A673 (cell line): ENCODE results near the gene LPP. TPM values are rescaled to one million over a fixed set of nuclear protein-coding genes. Genes with fewer than 3 reads are reported as not detected.

Source experiments
- BruUV-seq: library from RNA; stranded (reverse); fragments of 400-500 nt; replicated peaks from 2 replicates; lab custom pipeline; 2021; lab: Mats Ljungman, UMichigan
- CTCF ChIA-PET: fragments of 300-600 bp; sonication (Branson Sonifier 250); formaldehyde crosslinking; loops from one replicate; lab custom pipeline; 2022; ENCODE audit warnings: antibody characterized with exemption; lab: Charles Lee
- POLR2A ChIA-PET: fragments of 300-600 bp; sonication (Branson Sonifier 250); formaldehyde crosslinking; loops from one replicate; lab custom pipeline; 2022; ENCODE audit warnings: antibody characterized with exemption; ENCODE audit not compliant: low non-redundant PET; lab: Charles Lee
- DNase-seq: peaks from one replicate; pipeline ENCODE4 v3.0.0-alpha.2; 2015; ENCODE audit warnings: low spot score
- H3K27ac ChIP-seq: fragments of 200-600 bp; sonication (generic); 2 replicates; pipeline ENCODE4 v1.5.1; 2016; ENCODE audit warnings: mixed run types, low read depth, mild to moderate bottlenecking, mixed read lengths, antibody characterized with exemption, low read length; ENCODE audit not compliant: poor library complexity, severe bottlenecking
- H3K27me3 ChIP-seq: fragments of 200-600 bp; sonication (generic); replicated peaks from 2 replicates; pipeline ENCODE4 v1.6.1; 2017; ENCODE audit warnings: mixed run types, low read depth, mild to moderate bottlenecking, mixed read lengths, antibody characterized with exemption, low read length; ENCODE audit not compliant: insufficient read depth, poor library complexity
- H3K36me3 ChIP-seq: fragments of 200-600 bp; sonication (generic); 2 replicates; pipeline ENCODE4 v1.6.1; 2016; ENCODE audit warnings: mixed run types, mild to moderate bottlenecking, mixed read lengths, antibody characterized with exemption, low read length; ENCODE audit not compliant: insufficient read depth, poor library complexity, severe bottlenecking
- H3K4me1 ChIP-seq: fragments of 200-600 bp; sonication (generic); 2 replicates; pipeline ENCODE4 v1.6.1; 2017; ENCODE audit warnings: mixed run types, mild to moderate bottlenecking, mixed read lengths, antibody characterized with exemption, low read length; ENCODE audit not compliant: insufficient read depth, poor library complexity, severe bottlenecking
- H3K4me3 ChIP-seq: fragments of 200-600 bp; sonication (generic); 2 replicates; pipeline ENCODE4 v1.5.1; 2016; ENCODE audit warnings: low read depth, mixed run types, mild to moderate bottlenecking, mixed read lengths, low read length; ENCODE audit not compliant: poor library complexity, severe bottlenecking
- H3K9me3 ChIP-seq: fragments of 200-600 bp; sonication (generic); 2 replicates; pipeline ENCODE4 v1.6.1; 2016; ENCODE audit warnings: mixed run types, low read depth, mild to moderate bottlenecking, mixed read lengths, antibody characterized with exemption, low read length; ENCODE audit not compliant: poor library complexity, severe bottlenecking
- CTCF ChIP-seq: fragments of 300-800, 200-600 bp; sonication (generic); conservative IDR thresholded peaks from 2 replicates; pipeline ENCODE4 v1.5.1; 2017; ENCODE audit warnings: low read depth, mild to moderate bottlenecking, antibody characterized with exemption, low read length, moderate library complexity, mixed read lengths
- EZH2 ChIP-seq: fragments of 200-600 bp; sonication (generic); IDR thresholded peaks from 2 replicates; pipeline ENCODE4 v1.6.1; 2017; ENCODE audit warnings: borderline replicate concordance, low read depth, mild to moderate bottlenecking, mixed read lengths, antibody characterized with exemption, low read length; ENCODE audit not compliant: poor library complexity, severe bottlenecking
- intact Hi-C: fragments of 100-400 bp; cut with micrococcal nuclease; formaldehyde crosslinking; loops from one replicate; pipeline ENCODE4 v1.10.0; 2022; ENCODE audit not compliant: unreplicated experiment
- total RNA-seq: library from RNA; stranded (reverse); gene quantifications from 2 replicates; pipeline ENCODE4 v1.2.3, GENCODE V29; 2021

The LPP gene
- total RNA-seq, 1 experiment from 2014 or later: 39.7 TPM

GRCh38 chr3:188867691-188868265, 713.8 kb downstream of the LPP start:
- Histone ChIP-seq H3K36me3 (no peaks in the 10 kb centered on the region), H3K4me1 (peaks cover 10% of the 10 kb centered on the region), H3K9me3 (no peaks in the 10 kb centered on the region), H3K27me3 (no peaks in the 10 kb centered on the region), H3K4me3 (no peak overlapping the region), H3K27ac (no peak overlapping the region)
- intact Hi-C loops: no loop called here
- DNase-seq: peak; percentile 29
- TF ChIP-seq CTCF: no peak
- TF ChIP-seq EZH2: no peak
- BruUV-seq: no TSS peak
- ChIA-PET POLR2A (no interaction called here), CTCF (no interaction called here)

GRCh38 chr3:188868803-188869202, 714.8 kb downstream of the LPP start:
- Histone ChIP-seq H3K27ac (no peak overlapping the region), H3K4me3 (no peak overlapping the region), H3K4me1 (peaks cover 10% of the 10 kb centered on the region), H3K27me3 (no peaks in the 10 kb centered on the region), H3K9me3 (no peaks in the 10 kb centered on the region), H3K36me3 (no peaks in the 10 kb centered on the region)
- DNase-seq: no peak
- no TSS peak for BruUV-seq
- TF ChIP-seq EZH2: no peak
- no peak for TF ChIP-seq CTCF
- ChIA-PET CTCF (no interaction called here), POLR2A (no interaction called here)
- intact Hi-C loops: no loop called here

- no peaks in the 10 kb centered on the region for H3K27me3 ChIP-seq
- intact Hi-C loops: no loop called here
- no peaks in the 10 kb centered on the region for H3K9me3 ChIP-seq
- H3K4me1 ChIP-seq: peaks cover 10% of the 10 kb centered on the region
- TF ChIP-seq EZH2: no peak
- no peak for TF ChIP-seq CTCF
- H3K27ac ChIP-seq: no peak overlapping the region
- ChIA-PET POLR2A (no interaction called here), CTCF (no interaction called here)
- BruUV-seq: no TSS peak
- H3K36me3 ChIP-seq: no peaks in the 10 kb centered on the region
- H3K4me3 ChIP-seq: no peak overlapping the region
- DNase-seq: no peak
These were observed 715.7 kb downstream of the LPP start for GRCh38 chr3:188869628-188870027.
